Mesenchymal stem cell (in vitro differentiated cells and primary cell): ENCODE data around the gene EIF3B.

Experiments
- DNase-seq: peaks from one replicate; pipeline ENCODE4 v3.0.0-alpha.2; 2013
- H2AFZ ChIP-seq: one replicate; pipeline ENCODE4 v1.6.1; 2013; ENCODE audit warnings: low read depth, mild to moderate bottlenecking, control low read depth, inconsistent platforms, low read length, moderate library complexity
- H2AK5ac ChIP-seq: 2 replicates; pipeline ENCODE4 v1.6.1; 2013; ENCODE audit warnings: low read length, moderate library complexity, mild to moderate bottlenecking, inconsistent platforms; ENCODE audit not compliant: severe bottlenecking
- H2BK120ac ChIP-seq: one replicate; pipeline ENCODE4 v1.6.1; 2013; ENCODE audit warnings: low read depth, mild to moderate bottlenecking, inconsistent platforms, low read length, moderate library complexity
- H2BK12ac ChIP-seq, 2 experiments: one replicate each; pipeline ENCODE4 v1.6.1; 2013; ENCODE audit warnings: inconsistent platforms in 2 of 2, low read length in 2 of 2, mild to moderate bottlenecking in 2 of 2, moderate library complexity in 2 of 2, control low read depth in 1 of 2
- H2BK15ac ChIP-seq: one replicate; pipeline ENCODE4 v1.6.1; 2013; ENCODE audit warnings: mild to moderate bottlenecking, low read depth, inconsistent platforms; ENCODE audit not compliant: poor library complexity, severe bottlenecking
- H2BK5ac ChIP-seq: 2 replicates; pipeline ENCODE4 v1.6.1; 2013; ENCODE audit warnings: low read depth, mild to moderate bottlenecking, low read length, control low read depth, inconsistent platforms; ENCODE audit not compliant: poor library complexity, severe bottlenecking
- H3K14ac ChIP-seq, 2 experiments: one replicate each; pipeline ENCODE4 v1.6.1; 2013; ENCODE audit warnings: inconsistent platforms in 2 of 2, low read length in 2 of 2, control low read depth in 1 of 2, mild to moderate bottlenecking in 1 of 2, moderate library complexity in 1 of 2
- H3K18ac ChIP-seq, 2 experiments: one replicate each; pipeline ENCODE4 v1.6.1; 2013; ENCODE audit warnings: inconsistent platforms in 2 of 2, low read length in 2 of 2, control low read depth in 1 of 2, low read depth in 1 of 2, mild to moderate bottlenecking in 1 of 2
- H3K23ac ChIP-seq, 2 experiments: one replicate each; pipeline ENCODE4 v1.6.1; 2013; ENCODE audit warnings: inconsistent platforms in 2 of 2, low read length in 2 of 2, mild to moderate bottlenecking in 2 of 2, moderate library complexity in 2 of 2, control low read depth in 1 of 2
- H3K27ac ChIP-seq: 2 replicates; pipeline ENCODE4 v1.5.1; 2013; ENCODE audit warnings: mild to moderate bottlenecking, moderate library complexity, low read length, control low read depth, inconsistent platforms; ENCODE audit not compliant: poor library complexity, severe bottlenecking
- H3K27me3 ChIP-seq, 2 experiments: 2 replicates each; pipeline versions ENCODE4 v1.6.1 to v1.7.0; 2013; ENCODE audit warnings: low read length in 2 of 2, mild to moderate bottlenecking in 2 of 2, moderate library complexity in 2 of 2, control low read depth in 1 of 2, inconsistent platforms in 1 of 2; ENCODE audit not compliant: control insufficient read depth in 1 of 2, insufficient read depth in 1 of 2
- H3K36me3 ChIP-seq, 2 experiments: 2 replicates each; pipeline versions ENCODE4 v1.6.1 to v1.7.0; 2013; ENCODE audit warnings: low read length in 2 of 2, control low read depth in 1 of 2, inconsistent platforms in 1 of 2, low read depth in 1 of 2, mild to moderate bottlenecking in 1 of 2; ENCODE audit not compliant: insufficient read depth in 2 of 2, control insufficient read depth in 1 of 2
- H3K4ac ChIP-seq, 2 experiments: one replicate each; pipeline ENCODE4 v1.6.1; 2013; ENCODE audit warnings: inconsistent platforms in 2 of 2, low read length in 2 of 2, mild to moderate bottlenecking in 2 of 2, moderate library complexity in 2 of 2, control low read depth in 1 of 2, low read depth in 1 of 2
- H3K4me1 ChIP-seq: 2 replicates; pipeline ENCODE4 v1.6.1; 2013; ENCODE audit warnings: low read depth, low read length, control low read depth; ENCODE audit not compliant: control insufficient read depth, insufficient read depth
- H3K4me2 ChIP-seq: 2 replicates; pipeline ENCODE4 v1.6.1; 2013; ENCODE audit warnings: low read length, mild to moderate bottlenecking, inconsistent platforms; ENCODE audit not compliant: poor library complexity, severe bottlenecking
- H3K4me3 ChIP-seq, 2 experiments: 2 replicates each; pipeline versions ENCODE4 v1.5.1 to v1.7.0; 2013; ENCODE audit warnings: low read length in 2 of 2, mild to moderate bottlenecking in 2 of 2, control low read depth in 1 of 2, low read depth in 1 of 2; ENCODE audit not compliant: insufficient read depth in 1 of 2
- H3K79me1 ChIP-seq: replicated peaks from 2 replicates; pipeline ENCODE4 v1.6.1; 2013; ENCODE audit warnings: mild to moderate bottlenecking, control low read depth, low read length, inconsistent platforms; ENCODE audit not compliant: poor library complexity, severe bottlenecking
- H3K9ac ChIP-seq: 2 replicates; pipeline ENCODE4 v1.7.0; 2013; ENCODE audit warnings: mild to moderate bottlenecking, low read length, moderate library complexity
- H3K9me3 ChIP-seq: 2 replicates; pipeline ENCODE4 v1.7.0; 2013; ENCODE audit warnings: mild to moderate bottlenecking, low read length; ENCODE audit not compliant: control insufficient read depth
- H4K8ac ChIP-seq: one replicate; pipeline ENCODE4 v1.6.1; 2013; ENCODE audit warnings: inconsistent platforms, mild to moderate bottlenecking, low read length, moderate library complexity
- H4K91ac ChIP-seq: one replicate; pipeline ENCODE4 v1.6.1; 2013; ENCODE audit warnings: mild to moderate bottlenecking, low read length, inconsistent platforms
- WGBS: methylation state at CpG from one replicate; pipeline ENCODE4 v1.1.7; 2013; ENCODE audit warnings: mixed read lengths; 5-methylcytosine and 5-hydroxymethylcytosine counted together

EIF3B gene

DNA sequence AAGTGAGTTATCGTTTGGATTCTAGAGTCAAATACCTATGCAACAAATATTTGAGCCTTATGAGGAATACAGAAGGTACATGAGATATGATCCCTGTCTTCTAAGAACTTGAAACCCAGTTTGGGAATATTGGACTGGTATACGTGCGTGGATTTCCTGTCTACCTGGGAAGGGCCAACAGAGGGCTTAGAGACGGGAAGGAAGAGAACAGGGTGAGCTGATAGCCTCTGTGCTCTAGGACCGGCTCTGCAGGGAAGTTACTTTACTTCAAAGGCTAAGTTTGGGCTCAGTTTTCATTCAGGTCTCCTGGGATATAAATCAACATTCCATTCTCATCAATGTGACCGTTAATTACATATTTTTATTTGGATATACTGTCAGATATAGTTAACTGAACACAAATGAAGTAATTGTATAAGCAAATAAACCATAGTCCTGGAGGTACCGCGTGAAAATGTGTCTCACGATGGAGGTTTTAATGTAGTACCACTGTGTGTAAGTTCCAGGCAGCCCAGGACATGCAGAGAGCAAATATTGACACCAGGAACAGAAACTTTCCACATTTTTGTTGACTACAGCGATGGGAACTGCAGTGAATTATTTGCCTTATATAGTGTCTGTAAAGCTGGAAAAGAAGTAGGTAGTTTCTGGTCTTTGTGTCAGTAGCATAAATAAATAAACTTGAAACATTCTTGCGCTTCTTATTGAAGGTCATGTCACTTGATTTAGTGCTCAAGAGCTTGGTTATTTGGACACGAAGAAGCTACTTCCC, 57.4 kb downstream of the EIF3B start:
- WGBS = 50% methylated on average over 10 of the region's 12 CpGs
- H3K79me1 ChIP-seq = peaks cover 20% of the 10 kb centered on the region
- H3K18ac ChIP-seq = no peak overlapping the region
- H3K27ac ChIP-seq = no peak overlapping the region
- H3K4me1 ChIP-seq = peaks cover 3% of the 10 kb centered on the region
- H2BK120ac ChIP-seq = no peak overlapping the region
- no peak overlapping the region for H3K4me2 ChIP-seq
- no peak overlapping the region for H3K4ac ChIP-seq
- H3K14ac ChIP-seq = no peak overlapping the region
- no peak overlapping the region for H2BK15ac ChIP-seq
- no peaks in the 10 kb centered on the region for H3K27me3 ChIP-seq
- no peak overlapping the region for H4K8ac ChIP-seq
- H2AFZ ChIP-seq = no peak overlapping the region
- no peaks in the 10 kb centered on the region for H3K36me3 ChIP-seq
- no peak overlapping the region for H2BK5ac ChIP-seq
- DNase-seq = peak; percentile 52
- no peak overlapping the region for H3K4me3 ChIP-seq
- no peaks in the 10 kb centered on the region for H3K9me3 ChIP-seq
- H3K9ac ChIP-seq = no peak overlapping the region
- no peak overlapping the region for H4K91ac ChIP-seq
- H2BK12ac ChIP-seq = peak overlapping the region in 1 of 2 experiments; percentile 37
- no peak overlapping the region for H2AK5ac ChIP-seq
- H3K23ac ChIP-seq = no peak overlapping the region

DNA sequence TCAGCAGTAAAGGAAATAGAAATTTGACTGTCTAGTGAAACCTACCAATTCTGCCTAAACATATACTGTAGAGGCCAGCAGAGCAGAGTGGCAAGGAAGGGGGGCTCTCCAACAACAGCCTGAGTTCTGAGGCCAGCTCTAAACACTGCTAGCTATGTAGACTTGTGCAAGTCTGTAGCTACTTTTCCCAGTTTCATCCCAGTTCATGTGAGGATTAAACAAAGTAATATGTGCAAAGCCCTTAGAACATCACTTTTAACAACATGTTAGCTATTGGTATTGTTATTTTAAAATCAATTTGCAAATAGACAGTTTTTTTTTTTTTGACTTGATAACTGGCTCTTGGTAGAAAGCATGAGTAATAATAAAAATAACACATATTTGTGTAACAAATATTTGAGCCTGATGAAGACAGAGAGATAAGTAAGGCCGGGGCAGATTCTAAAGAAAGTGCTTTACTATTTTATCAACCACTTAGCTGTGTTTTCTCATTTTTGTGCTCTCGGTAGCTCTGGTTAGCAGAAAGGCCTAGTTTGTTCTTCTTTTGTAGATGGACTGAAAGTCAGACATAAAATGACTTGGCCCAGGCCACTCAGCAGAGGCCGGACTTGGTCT, 58.1 kb downstream of the EIF3B start:
- no peak overlapping the region for H2AFZ ChIP-seq
- H3K14ac ChIP-seq = no peak overlapping the region
- 88% methylated on average over 2 of the region's 3 CpGs for WGBS

DNA sequence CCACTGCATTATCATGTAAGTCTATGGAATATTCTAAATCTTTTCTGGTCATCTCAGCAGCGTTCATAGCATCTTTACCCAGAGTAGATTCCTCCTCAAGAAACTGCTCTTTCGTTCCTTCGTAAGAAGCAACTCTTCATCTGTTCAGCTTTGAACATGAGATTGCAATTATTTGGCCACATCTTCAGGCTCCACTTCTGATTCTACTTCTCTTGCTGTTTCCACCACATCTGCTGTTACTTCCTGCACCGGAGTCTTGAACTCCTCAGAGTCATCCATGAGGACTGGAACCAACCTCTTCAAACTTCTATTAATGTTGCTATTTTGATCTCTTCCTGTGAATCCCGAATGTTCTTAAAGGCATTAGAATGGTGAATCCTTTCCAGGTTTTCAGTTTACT, 61.4 kb downstream of the EIF3B start:
- 97% methylated on average over 5 of the region's 5 CpGs for WGBS
- H3K9ac ChIP-seq = no peak overlapping the region
- DNase-seq = no peak

More for the DNA sequence above, 58.1 kb downstream of the EIF3B start:
- no peak overlapping the region for H2BK5ac ChIP-seq
- no peak overlapping the region for H3K4me3 ChIP-seq
- H3K79me1 ChIP-seq = peaks cover 18% of the 10 kb centered on the region
- no peak overlapping the region for H4K91ac ChIP-seq
- H3K18ac ChIP-seq = no peak overlapping the region
- peak overlapping the region; percentile 44 for H3K9ac ChIP-seq
- no peak overlapping the region for H3K23ac ChIP-seq
- no peaks in the 10 kb centered on the region for H3K27me3 ChIP-seq
- no peak overlapping the region for H4K8ac ChIP-seq
- no peak for DNase-seq
- no peak overlapping the region for H2BK120ac ChIP-seq
- no peaks in the 10 kb centered on the region for H3K9me3 ChIP-seq
- H2BK15ac ChIP-seq = no peak overlapping the region
- H3K4me2 ChIP-seq = no peak overlapping the region
- H3K27ac ChIP-seq = no peak overlapping the region
- H2AK5ac ChIP-seq = no peak overlapping the region
- no peaks in the 10 kb centered on the region for H3K36me3 ChIP-seq
- no peak overlapping the region for H3K4ac ChIP-seq
- peaks cover 4% of the 10 kb centered on the region for H3K4me1 ChIP-seq
- H2BK12ac ChIP-seq = no peak overlapping the region

DNA sequence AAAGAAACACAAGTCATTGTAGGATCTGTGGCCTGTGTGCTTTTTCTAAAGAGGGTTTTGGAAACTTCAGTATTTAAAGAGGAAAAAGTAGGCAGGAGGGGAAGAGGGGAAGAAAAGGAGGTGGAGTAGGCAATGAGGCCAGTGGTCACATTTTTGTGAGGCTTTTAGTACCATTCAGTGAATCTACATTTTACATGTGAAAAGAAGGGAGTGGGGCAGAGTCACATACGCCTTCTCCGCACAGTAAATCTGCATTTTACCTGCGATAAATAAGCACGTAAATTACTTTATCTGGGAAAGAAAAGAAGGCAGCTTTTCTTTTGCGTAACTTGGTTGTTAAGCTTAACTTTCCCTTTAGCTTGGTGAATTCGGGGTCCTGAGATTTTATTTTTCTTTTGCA, 62.0 kb downstream of the EIF3B start:
- Histone ChIP-seq H4K91ac (no peak overlapping the region), H3K79me1 (peaks cover 14% of the 10 kb centered on the region), H3K9ac (no peak overlapping the region), H3K4ac (no peak overlapping the region), H3K4me3 (no peak overlapping the region), H3K27ac (no peak overlapping the region), H3K9me3 (no peaks in the 10 kb centered on the region), H4K8ac (no peak overlapping the region), H3K27me3 (no peaks in the 10 kb centered on the region), H2BK12ac (no peak overlapping the region), H3K4me2 (no peak overlapping the region), H2BK5ac (no peak overlapping the region), H3K14ac (no peak overlapping the region), H3K23ac (no peak overlapping the region), H3K18ac (no peak overlapping the region), H2BK120ac (no peak overlapping the region), H2AK5ac (no peak overlapping the region), H3K36me3 (peaks cover 0 to 5% of the 10 kb centered on the region in 2 experiments), H2BK15ac (no peak overlapping the region), H2AFZ (no peak overlapping the region), H3K4me1 (peaks cover 10% of the 10 kb centered on the region)
- 93% methylated on average over 6 of the region's 6 CpGs for WGBS
- DNase-seq = no peak

More for the DNA sequence above, 61.4 kb downstream of the EIF3B start:
- Histone ChIP-seq H3K79me1 (peaks cover 16% of the 10 kb centered on the region), H4K91ac (no peak overlapping the region), H3K4me3 (no peak overlapping the region), H3K18ac (no peak overlapping the region), H3K4me2 (no peak overlapping the region), H4K8ac (no peak overlapping the region), H3K14ac (no peak overlapping the region), H3K27me3 (no peaks in the 10 kb centered on the region), H3K27ac (no peak overlapping the region), H2BK120ac (no peak overlapping the region), H3K4me1 (peaks cover 11% of the 10 kb centered on the region), H2AFZ (no peak overlapping the region), H3K36me3 (peaks cover 0 to 5% of the 10 kb centered on the region in 2 experiments), H2AK5ac (no peak overlapping the region), H3K9me3 (no peaks in the 10 kb centered on the region), H2BK15ac (no peak overlapping the region), H2BK12ac (no peak overlapping the region), H2BK5ac (no peak overlapping the region), H3K23ac (no peak overlapping the region), H3K4ac (no peak overlapping the region)
